ENCODE measurements around the gene PMFBP1. TPM values are rescaled to one million over a fixed set of nuclear protein-coding genes. Genes with fewer than 3 reads are reported as not detected.

The PMFBP1 gene
- polyA plus RNA-seq, 1 of the 3 experiments (the other 2 are of a cell fraction): 0.16 TPM

DNA sequence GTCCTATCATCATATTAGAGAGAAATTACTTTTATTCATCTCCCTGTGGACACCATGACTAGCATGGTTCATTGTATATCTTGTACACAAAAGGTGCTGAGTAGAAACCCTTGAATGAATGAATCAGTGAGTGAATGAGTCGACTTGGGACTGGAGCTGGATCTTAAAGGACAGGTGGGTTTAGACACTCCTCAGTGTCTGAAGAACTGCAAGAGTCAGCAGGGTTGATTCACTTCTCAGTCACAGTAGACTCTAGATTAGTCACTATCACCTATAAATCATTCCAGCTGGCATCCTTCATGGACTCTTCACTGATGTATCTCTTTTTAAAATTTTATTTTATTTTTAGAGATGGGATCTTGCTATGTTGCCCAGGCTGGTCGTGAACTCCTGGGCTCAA, 30.1 kb upstream of the PMFBP1 start:
- WGBS (ENCODE audit: low lambda C conversion rate): 62% methylated on average over 2 of the region's 2 CpGs
- Histone ChIP-seq H3K27ac (ENCODE audit: low read depth in 2 of 2, low read length in 1 of 2) (no peak overlapping the region), H3K4me1 (ENCODE audit: control insufficient read depth in 1 of 2, insufficient read depth in 2 of 2, low read depth in 1 of 2, low read length in 1 of 2) (peaks cover 4 to 40% of the 10 kb centered on the region in 2 experiments; a peak in 3 of 4 replicates), H3F3A (replicated peaks; ENCODE audit: insufficient read depth) (no peaks in the 10 kb centered on the region), H3K4me2 (no peak overlapping the region), H2AFZ (ENCODE audit: low read depth) (no peak overlapping the region), H3K27me3 (ENCODE audit: insufficient read depth) (no peaks in the 10 kb centered on the region), H3K4me3 (ENCODE audit: low read depth in 2 of 2, low read length in 1 of 2) (no peak overlapping the region), H3K9ac (no peak overlapping the region), H3K9me2 (no peaks in the 10 kb centered on the region), H3K36me3 (replicated peaks in 1 of 2; ENCODE audit: control insufficient read depth in 1 of 2, insufficient read depth in 2 of 2, low read length in 1 of 2) (no peaks in the 10 kb centered on the region), H3K9me3 (no peaks in the 10 kb centered on the region), H4K20me1 (ENCODE audit: insufficient read depth) (no peaks in the 10 kb centered on the region), H3K79me2 (ENCODE audit: insufficient read depth) (no peaks in the 10 kb centered on the region)
- ChIA-PET CTCF (interaction anchor here (5.0 kb wide), 1 partner anchor 265 kb away, joined by 23 read pairs; no protein-coding TSS in a partner anchor), POLR2A (no interaction called here)
- DNase-seq: no peak
- TF ChIP-seq TCF12 (IDR thresholded peaks at IDR 0.05): peak; percentile 36
- 0 out of 2 replicates have a peak, but pooled peaks have one; percentile 24 for TF ChIP-seq FOSL2 (IDR thresholded peaks at IDR 0.05; ENCODE audit: borderline replicate concordance, low read depth)
- no peak for TF ChIP-seq GATA2 (CRISPR knock-in tag; IDR thresholded peaks at IDR 0.05)
- no peak for TF ChIP-seq TAF1 (IDR thresholded peaks at IDR 0.05; ENCODE audit: borderline replicate concordance, low read depth, low read length)
- TF ChIP-seq USF1 (IDR thresholded peaks at IDR 0.05; ENCODE audit: borderline replicate concordance, low read depth): no peak
- TF ChIP-seq GABPA (IDR thresholded peaks at IDR 0.05; ENCODE audit: low read depth): no peak
- TF ChIP-seq SMC3 (IDR thresholded peaks at IDR 0.05; ENCODE audit: low read depth, low read length): no peak
- peak; percentile 54 for TF ChIP-seq PBX3 (IDR thresholded peaks at IDR 0.05)

- H3F3A ChIP-seq (replicated peaks; ENCODE audit: insufficient read depth): no peaks in the 10 kb centered on the region
- H3K9me2 ChIP-seq: no peaks in the 10 kb centered on the region
- H3K9ac ChIP-seq: no peak overlapping the region
- H4K20me1 ChIP-seq (ENCODE audit: insufficient read depth): no peaks in the 10 kb centered on the region
- no peak for TF ChIP-seq ELF1 (IDR thresholded peaks at IDR 0.05)
- TF ChIP-seq TEAD4 (IDR thresholded peaks at IDR 0.05; ENCODE audit: borderline replicate concordance, insufficient read depth): no peak
- no peak for TF ChIP-seq SMC3 (IDR thresholded peaks at IDR 0.05; ENCODE audit: low read depth, low read length)
- no peak for TF ChIP-seq USF2 (IDR thresholded peaks at IDR 0.05; ENCODE audit: borderline replicate concordance, low read depth, low read length)
- H3K4me3 ChIP-seq (ENCODE audit: low read depth in 2 of 2, low read length in 1 of 2): no peak overlapping the region
- no peaks in the 10 kb centered on the region for H3K27me3 ChIP-seq (ENCODE audit: insufficient read depth)
- H3K4me1 ChIP-seq (ENCODE audit: control insufficient read depth in 1 of 2, insufficient read depth in 2 of 2, low read depth in 1 of 2, low read length in 1 of 2): peaks cover 4 to 46% of the 10 kb centered on the region in 2 experiments; a peak in 3 of 4 replicates
- 93% methylated on average over 2 of the region's 2 CpGs for WGBS (ENCODE audit: low lambda C conversion rate)
- no peak overlapping the region for H3K4me2 ChIP-seq
- no peaks in the 10 kb centered on the region for H3K79me2 ChIP-seq (ENCODE audit: insufficient read depth)
- H2AFZ ChIP-seq (ENCODE audit: low read depth): no peak overlapping the region
- CTCF ChIA-PET: interaction anchor here (0.9 to 5.0 kb wide), 3 partner anchors 24 to 266 kb away, joined by 3 to 32 read pairs (median 23); no protein-coding TSS in a partner anchor
- H3K9me3 ChIP-seq: no peaks in the 10 kb centered on the region
- DNase-seq: no peak
- no peaks in the 10 kb centered on the region for H3K36me3 ChIP-seq (replicated peaks in 1 of 2; ENCODE audit: control insufficient read depth in 1 of 2, insufficient read depth in 2 of 2, low read length in 1 of 2)
- peak overlapping the region in 1 of 2 experiments; percentile 100; a peak in 2 of 4 replicates for H3K27ac ChIP-seq (ENCODE audit: low read depth in 2 of 2, low read length in 1 of 2)
- POLR2A ChIA-PET: no interaction called here
Measured at GRCh38 chr16:72201387-72201786, 29.4 kb upstream of the PMFBP1 start.
